HG03342 (cell line): Measurements from ENCODE around the gene HDLBP.

Experiments used
- ATAC-seq: cut with Tn5 transposase; IDR thresholded peaks from one replicate; pipeline ENCODE4 v1.9.1; 2021; ENCODE audit warnings: mild to moderate bottlenecking, moderate library complexity; ENCODE audit not compliant: unreplicated experiment

HDLBP gene

DNA sequence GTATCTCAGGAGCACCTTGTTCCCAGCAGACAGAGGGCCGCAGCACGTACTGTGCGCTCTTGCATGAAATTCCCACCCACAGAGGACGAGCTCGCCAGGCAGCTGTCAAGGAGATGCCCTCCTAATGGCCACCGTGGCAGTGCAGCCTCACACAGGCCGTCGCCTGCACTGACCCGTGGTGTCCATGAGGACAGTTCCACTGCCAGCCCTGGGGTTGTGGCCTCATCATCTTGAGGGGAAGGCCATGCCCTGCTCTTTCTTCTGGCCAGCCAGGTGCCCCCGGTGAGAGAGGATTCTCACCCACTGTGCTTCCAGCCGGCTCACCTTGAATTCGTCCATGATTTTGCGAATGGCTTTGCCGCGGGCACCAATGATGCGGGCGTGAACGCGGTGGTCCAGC is 85.0 kb downstream of the HDLBP start:
- no peak for ATAC-seq

DNA sequence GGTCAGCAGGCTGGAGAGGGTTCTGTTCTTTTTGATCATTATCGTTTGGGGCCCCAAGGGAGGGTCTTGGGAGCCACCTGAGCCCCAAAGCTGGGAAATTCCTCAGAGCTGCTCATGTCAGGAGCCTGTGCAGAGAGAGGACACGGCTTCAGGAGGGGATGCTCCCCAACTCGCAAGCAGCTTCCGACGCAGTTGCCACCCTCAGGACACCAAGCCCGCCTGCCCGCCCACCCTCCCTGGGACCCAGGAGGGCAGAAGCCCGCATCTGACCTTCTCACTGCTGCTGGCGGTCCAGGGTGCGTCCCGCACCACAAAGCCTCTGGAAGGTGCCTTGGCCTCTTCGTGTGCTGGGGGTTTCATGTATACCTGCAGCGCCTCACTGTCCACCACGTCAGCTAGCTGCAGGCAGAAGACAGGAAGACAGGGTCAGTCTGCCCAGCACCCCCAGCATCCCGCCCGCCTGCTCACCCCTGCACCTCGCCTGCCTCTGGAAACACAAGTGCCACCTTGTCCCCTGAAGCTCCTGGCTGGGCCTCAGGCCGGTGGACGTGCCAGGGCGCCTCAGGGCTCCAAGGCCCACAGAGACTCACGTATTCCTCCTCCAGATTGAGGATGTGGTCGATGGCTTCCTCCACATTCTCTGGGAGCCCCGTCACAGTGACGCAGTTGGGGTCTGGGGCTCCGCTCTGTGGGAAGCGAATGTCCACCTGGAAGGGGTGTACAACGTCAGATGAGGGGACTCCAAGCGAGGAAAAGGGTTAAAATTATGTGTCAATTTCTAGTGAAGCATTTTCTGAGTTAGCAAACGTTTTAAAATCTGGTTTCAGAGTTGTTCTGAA is 85.7 kb downstream of the HDLBP start:
- no peak for ATAC-seq

DNA sequence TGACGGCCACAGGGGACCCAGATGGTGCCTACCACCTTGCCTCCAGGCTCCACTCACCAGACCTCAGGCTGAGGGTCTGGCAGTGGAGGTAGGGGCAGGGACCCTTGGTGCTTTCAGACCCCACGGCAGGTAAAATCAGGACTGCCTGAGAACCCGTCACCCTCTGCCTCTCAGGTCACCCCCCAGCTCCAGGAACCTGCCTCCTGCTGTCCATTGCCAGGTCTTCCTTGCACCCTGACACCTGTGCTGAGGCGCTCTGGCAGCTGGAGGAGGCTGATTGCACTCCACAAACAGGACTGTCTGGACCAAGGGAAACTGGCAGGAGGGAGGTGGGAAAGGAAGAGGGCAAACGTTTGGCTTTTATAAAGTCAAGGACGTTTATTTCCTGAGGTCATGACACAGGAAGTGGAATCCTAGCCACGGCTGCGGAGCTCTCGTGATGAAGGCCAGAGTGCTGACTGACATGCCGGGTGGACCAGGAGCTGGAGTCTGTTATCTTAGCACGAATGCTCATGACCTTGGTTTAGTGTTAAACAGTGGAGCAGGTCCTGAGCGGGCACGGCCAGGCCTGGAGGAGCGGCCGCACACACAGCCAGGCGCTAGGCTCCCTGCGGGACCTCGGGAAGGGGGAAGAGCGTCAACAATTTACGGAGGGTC is 86.5 kb downstream of the HDLBP start:
- ATAC-seq = no peak

DNA sequence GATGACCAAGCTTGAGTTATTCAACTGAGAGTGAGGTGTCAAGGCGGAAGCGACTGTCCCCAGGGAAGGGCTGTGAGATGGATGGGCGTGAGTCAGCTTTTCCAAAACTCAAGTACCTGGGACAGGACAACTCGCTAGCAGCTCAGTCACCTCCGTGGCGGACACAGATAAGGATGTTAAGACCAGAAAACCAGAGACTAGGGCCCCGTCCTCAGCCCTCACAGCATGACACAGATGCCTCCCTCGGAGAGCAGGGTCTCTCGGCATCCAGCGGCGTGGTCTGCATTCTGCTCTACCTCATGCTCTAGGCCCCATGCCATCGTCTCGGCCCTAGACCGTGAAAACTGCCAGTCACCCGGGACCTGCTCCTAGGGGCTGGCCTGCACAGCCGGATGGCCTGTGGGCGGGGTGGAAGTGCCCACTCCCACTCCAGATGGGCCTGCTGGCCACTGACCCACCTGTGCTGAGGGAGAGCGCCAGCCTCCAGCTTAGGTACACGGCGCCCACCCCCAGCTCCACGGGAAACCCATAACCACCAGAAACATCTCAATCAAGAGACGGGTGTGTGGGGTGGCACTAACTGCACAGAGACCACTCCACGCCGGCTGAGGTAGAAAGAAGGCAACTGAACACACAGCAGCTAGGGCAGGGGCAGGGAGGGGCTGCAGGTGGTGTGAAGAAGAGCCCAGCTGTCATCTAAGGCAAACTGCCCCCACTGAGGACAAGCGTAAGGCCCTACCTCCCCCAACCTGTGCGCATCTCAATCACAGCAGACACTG is 87.2 kb downstream of the HDLBP start:
- ATAC-seq = no peak

DNA sequence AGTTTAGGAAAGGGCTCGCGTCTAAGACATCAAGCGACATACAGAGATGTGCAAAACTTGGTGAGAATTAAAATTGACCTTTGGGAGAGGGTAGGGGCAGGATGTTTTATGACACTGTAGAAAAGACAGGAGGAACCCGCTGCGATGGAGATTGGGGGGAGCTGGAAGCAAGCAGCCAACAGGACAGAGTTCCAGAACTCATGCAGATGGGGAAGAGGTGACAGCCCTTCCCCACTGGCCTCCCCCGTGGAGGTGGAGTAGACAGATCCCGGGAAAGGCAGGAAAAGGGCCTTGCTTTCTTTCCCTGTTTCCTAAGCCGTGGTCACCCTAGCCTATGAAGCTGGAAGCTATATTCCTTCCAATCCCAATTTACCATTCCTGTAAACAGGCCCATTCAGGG is 87.9 kb downstream of the HDLBP start:
- ATAC-seq = no peak

DNA sequence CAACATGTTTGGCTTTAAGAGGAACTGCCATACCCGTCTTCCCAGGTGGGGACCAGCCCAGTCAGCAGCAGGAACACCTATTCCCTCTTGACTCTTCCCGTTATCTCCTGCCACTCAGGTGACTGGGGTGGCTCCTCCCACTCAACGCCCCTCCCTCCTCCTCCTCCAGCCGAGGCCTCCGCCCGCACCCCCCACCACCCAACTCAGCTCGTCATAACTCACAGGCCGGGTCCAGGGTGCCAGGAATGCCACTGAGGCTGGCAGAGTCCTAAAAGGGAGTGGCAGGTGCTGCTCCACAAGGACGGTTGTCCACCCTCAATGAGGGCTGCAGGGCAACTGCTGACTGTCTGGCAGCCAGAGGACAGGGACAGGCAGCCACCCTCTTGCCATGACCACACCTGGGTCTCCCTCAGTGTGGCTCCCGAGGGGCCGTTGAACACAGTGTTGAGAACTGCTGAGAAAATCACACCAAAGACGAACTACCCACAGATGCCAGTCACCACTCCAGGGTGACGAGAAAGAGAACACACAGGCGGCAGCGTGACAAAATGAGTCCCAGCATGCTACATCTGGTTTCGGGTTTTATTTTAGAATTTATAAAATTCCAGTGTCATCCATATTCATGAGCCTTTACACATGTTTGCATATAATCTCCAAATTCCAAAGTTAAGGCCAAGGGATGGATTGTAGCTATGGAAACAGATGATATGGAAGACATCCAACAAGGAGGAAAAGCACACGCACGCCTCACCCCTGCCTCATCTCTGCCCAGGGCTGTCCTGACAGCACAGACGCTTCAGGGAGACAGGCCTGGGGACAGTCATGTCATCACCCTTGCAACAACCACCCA is 88.5 kb downstream of the HDLBP start:
- no peak for ATAC-seq

DNA sequence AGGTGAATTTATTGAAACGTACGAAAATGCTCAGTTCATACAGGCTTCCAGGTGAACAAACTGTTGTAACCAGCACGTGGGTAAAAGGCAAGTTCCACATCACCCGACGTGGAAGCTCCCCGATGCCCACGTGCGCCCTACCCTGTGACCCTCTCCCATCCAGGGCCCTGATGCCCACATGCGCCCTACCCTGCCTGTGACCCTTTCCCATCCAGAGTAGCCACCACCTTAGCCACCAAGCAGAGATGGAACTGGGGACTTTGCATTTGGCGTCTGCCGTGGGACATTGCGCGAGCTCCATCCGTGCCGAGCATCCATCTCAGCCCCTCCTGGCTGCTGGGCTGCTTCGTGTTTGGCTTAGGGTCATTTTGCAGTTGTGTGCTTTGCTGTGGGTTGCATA is 89.5 kb downstream of the HDLBP start:
- no peak for ATAC-seq

DNA sequence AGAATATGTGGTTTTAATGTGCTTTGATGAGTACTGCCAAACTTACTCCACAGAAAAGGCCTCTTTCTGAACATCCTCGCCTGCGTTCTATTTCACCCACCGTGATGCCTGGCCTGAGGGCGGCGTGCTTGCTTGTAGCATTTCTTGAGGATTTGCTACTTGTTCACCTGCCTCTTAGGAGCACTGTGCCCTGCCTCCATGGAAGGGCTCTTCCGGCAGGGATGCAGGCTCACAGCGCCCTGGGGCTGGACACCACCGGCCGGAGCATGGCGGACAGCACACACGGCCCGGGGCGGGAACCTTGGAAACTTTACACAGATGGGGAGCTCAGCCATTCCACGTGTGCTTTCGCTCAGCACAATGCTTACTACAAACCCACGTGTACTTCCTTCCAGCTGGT is 89.9 kb downstream of the HDLBP start:
- no peak for ATAC-seq

DNA sequence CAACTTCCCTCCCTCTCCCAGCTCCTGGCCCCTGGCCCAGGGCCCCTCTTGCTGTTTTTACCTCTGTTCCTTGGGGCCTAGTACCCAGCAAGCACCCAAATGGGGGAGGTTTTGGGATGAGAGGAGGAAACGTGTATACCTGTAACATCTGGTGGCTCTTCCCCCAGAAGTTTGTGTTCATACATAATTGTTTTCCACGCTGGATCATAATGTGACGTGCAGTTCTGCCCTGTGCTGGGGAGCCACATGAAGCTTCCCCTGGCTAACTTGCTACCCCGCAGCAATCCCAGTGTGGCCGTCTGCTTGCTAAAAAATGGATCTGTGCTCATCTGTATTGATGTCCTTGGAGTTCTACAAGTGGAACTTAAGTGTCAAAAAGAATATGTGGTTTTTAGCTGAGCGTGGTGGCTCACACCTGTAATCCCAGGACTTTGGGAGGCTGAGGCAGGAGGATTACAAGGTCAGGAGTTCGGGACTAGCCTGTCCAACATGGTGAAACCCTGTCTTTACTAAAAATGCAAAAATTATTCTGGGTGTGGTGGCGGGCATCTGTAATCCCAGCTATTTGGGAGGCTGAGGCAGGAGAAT is 90.5 kb downstream of the HDLBP start:
- no peak for ATAC-seq

DNA sequence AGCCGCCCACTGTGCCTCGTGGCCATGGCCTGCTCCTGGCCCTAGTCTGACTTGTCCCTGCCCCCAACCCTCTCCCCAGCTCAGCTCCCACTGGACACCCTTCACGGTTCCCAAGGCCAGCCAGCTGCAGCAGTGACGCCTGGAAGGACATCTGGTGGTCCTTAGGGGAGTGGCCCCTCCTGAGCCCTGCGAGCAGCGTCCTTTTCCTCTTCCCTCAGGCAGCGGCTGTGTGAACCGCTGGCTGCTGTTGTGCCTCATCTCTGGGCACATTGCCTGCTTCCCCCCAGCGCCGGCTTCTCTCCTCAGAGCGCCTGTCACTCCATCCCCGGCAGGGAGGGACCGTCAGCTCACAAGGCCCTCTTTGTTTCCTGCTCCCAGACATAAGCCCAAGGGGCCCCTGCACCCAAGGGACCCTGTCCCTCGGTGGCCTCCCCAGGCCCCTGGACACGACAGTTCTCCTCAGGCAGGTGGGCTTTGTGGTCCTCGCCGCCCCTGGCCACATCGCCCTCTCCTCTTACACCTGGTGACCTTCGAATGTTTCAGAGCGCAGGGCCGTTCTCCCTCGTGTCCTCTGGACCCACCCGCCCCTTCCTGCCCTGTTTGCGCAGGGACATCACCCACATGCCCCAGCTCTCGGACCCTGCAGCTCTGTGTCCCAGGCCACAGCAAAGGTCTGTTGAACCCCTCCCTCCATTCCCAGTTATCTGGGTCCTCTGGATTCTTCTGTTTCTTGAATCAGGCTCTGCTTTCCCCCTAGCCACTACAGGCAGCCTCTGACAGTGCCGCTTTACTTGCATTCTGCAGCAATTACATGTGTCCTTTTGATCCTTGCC is 91.2 kb downstream of the HDLBP start:
- no peak for ATAC-seq

DNA sequence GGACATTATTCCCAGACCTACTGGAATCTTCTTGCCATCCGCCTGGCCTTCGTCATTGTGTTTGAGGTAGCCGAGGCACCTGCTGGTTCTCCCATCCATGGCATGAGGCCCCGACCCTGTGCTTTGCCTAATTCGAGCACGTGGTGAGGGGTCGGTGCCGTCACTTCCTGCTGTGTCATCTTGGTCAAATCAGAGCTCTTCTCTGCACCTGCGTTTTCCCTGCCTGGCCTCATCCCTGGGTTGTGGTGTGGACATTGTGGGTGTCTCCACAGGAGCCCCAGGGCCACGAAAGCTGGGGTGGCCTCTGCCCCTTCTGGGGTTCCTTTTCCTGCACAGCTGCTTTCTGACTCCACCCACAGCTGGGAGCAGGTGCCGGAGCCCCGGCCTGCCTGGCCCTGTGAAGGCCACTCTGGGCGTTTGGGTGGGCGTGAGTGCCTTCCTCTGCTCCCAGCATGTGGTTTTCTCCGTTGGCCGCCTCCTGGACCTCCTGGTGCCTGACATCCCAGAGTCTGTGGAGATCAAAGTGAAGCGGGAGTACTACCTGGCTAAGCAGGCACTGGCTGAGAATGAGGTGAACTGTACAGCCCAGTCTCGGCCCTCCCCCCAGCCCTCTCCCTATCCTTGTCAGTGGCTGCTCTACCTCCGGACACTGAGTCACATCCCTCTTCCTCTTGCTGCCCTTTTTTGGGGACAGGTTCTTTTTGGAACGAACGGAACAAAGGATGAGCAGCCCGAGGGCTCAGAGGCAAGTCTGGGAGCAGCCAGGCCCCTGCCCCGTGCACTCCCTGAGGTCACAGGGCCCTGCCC is 92.1 kb downstream of the HDLBP start:
- ATAC-seq = no peak

DNA sequence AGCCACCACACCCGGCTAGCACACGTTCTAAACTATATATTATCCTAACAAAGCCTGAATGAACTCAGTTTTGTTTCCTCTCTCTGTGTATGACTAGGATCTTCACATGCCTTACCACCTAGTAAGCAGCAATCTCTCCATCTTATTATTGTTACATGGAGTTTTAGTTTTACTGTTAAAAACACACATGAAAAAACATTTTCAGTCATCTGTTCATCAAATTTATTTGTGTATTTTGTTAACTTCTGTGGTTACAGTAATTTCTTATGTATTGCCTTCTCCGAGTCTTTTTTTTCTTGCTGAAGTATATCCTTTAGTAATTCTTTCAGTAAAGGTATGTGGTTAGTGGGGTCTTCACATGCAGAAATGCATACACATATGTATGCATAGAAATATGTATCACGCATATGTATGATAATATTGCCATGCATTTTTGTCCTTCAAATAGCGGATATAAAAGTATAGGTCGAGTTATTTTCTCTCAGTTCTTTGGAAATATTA is 95.6 kb downstream of the HDLBP start:
- no peak for ATAC-seq

DNA sequence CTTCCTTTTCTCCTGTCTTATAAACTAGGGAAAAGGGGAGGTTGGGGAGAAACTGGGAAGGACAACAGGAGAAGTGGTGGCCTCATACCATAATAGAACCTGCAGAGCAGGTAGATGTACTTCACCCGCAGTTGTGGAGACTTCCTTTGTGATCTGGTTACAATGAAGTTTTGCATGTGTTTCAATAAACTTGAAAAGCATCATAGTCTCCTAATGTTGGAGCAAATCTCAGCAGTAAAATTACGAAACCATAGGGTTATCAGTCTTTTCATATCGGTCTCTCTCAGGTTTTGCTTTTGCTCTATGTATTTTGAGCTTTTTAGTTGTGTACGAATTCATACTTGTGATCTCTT is 96.5 kb downstream of the HDLBP start:
- no peak for ATAC-seq

DNA sequence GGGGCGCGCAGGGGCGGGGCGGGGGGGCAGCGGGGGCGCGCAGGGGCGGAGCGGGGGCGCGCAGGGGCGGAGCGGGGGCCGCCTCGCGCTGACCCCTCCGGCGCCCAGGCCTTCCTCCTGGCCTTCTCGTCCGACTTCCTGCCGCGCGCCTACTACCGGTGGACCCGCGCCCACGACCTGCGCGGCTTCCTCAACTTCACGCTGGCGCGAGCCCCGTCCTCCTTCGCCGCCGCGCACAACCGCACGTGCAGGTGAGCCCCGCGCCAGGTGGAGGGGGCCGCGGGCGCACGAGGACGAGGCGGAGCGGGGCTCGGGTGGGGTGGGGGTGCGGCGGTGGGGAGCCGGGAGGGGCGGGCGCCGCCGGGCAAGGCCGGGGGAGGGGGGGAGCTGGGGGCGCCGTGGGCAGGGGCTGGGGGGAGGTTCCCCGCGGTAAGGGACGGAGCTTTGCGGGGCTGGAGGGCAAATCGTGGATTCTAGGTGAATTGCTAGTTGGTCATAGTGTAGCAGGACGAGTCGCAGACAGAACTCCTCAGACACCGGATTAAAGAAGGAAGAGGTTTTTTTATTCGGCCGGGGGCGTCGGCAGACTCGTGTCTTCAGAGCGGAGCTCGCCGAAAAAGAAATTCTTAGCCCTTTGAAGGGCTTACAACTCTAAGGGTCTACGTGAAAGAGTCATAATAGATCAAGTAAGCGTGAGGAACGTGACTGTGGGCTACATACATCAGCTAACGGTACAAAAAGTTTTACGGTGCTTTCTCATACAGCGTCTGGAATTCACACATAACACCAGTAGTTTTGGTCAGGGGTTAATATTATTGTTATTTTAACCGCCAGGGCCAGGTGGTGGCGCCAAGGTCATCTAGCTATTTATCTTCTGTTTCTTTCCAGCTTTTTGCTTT is 97.1 kb downstream of the HDLBP start:
- no peak for ATAC-seq

DNA sequence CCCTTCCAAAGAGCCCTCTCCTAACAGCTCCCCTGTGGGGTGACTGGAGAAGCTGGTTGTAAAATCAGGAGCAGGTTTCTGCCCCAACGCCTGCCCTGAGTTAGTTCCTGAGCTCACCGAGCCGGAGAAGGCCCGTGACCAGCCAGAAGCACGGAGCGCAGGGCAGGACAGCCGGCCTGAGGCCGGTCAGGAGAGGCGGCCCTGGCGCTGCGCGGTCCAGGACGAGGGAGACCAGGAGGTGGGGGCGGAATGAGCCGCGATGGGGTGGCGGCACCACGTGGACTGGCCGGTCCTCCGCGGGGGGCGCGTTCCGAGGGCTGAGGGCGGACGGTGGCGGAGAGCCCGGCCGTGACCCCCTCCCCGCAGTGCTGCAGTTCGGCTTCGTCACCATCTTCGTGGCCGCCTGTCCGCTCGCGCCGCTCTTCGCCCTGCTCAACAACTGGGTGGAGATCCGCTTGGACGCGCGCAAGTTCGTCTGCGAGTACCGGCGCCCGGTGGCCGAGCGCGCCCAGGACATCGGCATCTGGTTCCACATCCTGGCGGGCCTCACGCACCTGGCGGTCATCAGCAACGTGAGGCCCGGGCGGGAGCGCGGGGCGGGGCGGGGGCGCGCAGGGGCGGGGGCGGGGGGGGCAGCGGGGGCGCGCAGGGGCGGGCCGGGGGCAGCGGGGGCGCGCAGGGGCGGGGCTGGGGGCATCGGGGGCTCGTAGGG is 98.0 kb downstream of the HDLBP start:
- peak; percentile 49 for ATAC-seq

DNA sequence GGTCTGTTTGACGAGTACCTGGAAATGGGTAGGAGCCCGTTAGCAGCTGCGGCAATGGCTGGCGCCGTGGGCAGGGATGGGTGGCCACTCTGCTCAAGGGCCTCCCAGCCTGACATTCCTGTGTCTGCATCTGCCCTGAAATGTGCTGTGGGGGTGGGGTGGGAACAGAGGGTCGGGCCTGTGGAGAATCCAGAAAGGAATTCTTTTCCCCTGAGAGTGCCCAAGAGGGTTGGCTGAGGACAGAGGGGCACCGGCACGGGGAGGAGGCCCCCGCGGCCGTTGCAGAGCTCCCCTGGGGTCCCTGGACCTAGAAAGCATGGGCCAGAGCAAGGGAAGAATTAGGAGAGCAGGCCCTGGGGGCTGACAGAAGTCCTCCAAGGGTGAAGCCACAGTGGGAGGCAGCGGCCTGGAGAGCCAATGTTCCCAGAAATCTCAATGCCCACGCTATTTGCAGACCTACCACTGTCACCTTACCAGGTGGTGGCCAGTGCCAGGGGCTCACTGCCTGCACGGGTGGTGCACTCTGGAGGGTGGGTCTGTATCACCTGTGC is 99.2 kb downstream of the HDLBP start:
- ATAC-seq = no peak

DNA sequence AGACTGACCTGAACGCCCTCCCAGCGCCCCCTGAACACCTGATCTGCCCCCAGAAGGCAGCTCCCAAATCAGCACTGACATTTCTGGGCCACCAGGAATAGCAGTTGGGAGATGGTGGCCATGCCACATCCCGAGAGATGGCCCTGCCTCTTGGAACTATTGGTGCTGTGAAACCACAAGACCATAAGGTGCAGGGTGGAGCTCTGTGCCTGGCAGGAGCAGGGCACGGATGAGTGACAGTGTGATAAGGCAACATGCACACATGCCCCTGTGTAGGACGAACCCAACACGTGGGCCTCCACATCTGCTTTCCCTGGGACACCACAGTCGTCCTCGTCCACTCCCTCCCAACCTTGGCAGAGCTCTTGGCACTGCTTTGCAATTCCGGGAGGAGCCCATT is 100.1 kb downstream of the HDLBP start:
- ATAC-seq = no peak
